NCI-H510A treated with DMSO at 0.1 percent for 48 hours (cell line): Measurements from ENCODE around the gene IFITM2.
"Not testable (repeated sequence)": the region's sequence is repeated elsewhere in the genome, so short reads cannot be mapped to it uniquely, and the experiment has no call there.

ENCODE experiments used
- DNase-seq: peaks from one replicate; lab custom pipeline; 2025; lab: John Stamatoyannopoulos, UW

IFITM2 gene

DNA sequence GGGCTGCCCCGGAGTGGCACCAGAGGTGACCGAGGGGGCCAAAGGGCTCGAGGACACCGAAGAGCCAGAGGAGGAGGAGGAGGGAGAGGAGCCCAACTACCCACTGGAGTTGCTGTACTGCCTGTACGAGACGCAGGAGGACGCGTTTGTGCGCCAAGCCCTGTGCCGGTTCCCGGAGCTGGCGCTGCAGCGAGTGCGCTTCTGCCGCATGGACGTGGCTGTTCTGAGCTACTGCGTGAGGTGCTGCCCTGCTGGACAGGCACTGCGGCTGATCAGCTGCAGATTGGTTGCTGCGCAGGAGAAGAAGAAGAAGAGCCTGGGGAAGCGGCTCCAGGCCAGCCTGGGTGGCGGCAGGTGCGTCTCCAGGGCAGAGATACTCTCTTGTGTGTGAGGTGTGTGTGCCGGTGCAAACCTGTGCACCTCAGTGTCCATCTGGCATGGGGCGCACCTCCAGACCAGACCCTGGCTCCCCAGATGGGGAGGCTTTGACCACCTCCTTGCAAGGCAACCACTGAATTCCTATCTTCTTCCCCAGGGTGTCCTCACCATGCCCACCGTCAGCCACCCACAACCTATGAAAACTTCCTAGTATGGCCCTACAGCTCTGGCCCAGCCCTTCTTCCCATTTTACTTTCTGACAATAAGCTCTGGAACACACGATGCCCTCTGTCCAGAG is 26.0 kb upstream of the IFITM2 start:
- no peak for DNase-seq

DNA sequence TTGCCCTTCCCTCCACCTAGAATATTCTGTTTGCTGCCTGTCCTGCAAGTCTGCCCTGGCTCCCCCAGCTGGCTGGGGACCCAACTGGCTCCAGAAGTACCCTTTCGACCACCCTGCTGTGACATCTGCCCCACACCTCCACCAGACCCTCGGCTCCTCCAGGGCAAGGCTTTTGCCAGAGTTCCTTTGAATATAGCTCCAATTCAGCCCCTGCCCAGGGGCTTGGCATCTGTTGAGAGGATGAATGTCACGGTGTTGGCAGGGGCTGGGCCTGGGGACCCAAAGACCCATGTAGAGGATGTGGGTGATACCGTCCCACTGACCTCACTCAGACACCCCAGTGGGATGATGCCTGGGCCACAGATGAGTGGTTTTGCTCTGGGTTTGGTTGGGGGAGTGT is 25.4 kb upstream of the IFITM2 start:
- no peak for DNase-seq

DNA sequence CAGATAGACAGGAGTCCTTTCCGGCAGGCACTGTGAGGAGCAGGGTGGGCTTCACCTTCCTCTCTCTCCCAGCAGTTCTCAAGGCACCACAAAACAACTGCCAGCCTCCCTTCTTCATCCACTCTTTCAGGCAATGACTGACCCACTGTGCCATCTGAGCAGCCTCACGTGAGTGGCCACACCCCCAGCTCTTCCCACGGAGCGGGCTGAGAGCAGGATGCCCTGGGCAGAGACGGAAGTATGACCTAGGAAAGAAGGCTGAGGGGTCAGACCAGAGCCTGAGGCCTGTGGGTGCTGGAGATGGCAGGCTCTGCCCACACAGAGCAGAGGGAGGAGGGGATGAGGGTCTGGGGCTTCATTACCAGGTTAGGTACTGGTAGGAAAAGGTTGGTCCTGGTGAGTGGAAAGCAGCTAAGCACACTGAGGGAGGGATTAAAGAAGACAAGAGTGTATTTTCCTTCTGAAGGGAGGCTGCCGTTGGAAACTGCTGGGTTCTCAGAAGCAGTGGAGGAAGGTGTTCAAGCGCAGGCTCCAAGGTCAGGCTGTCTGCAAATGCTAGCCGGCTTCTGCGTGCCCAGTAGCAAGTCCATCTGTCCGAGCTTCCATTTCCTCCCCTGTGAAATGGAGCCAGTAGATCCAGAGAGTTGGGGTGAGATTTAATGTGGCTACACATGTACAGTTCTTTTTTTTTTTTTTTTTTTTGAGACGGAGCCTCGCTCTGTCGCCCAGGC is 24.8 kb upstream of the IFITM2 start:
- no peak for DNase-seq

DNA sequence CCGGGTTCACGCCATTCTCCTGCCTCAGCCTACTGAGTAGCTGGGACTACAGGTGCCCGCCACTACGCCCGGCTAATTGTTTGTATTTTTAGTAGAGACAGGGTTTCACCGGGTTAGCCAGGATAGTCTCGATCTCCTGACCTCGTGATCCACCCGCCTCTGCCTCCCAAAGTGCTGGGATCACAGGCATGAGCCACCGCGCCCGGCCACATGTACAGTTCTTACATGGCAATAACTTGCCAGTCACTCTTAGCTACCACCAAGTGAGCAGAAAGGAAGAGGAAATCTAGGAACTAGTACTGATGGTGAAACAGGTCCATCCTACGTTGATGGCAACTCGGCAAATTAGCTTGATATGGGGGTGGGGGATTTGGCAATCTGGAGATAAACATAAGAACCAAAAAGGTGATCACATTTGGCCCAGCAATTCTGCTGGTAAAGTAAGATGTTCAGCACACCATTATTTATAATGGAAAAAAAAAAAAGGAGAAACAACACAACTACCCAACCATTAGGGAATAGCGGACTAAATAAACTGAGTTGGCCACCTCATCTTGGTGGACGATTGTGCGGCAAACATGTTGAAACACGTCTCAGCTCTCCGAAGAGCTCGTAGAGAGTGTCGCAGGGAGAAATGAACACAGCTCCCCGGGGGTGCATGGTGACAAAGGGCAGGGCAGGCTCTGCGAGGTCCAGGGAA is 24.1 kb upstream of the IFITM2 start:
- no peak for DNase-seq

DNA sequence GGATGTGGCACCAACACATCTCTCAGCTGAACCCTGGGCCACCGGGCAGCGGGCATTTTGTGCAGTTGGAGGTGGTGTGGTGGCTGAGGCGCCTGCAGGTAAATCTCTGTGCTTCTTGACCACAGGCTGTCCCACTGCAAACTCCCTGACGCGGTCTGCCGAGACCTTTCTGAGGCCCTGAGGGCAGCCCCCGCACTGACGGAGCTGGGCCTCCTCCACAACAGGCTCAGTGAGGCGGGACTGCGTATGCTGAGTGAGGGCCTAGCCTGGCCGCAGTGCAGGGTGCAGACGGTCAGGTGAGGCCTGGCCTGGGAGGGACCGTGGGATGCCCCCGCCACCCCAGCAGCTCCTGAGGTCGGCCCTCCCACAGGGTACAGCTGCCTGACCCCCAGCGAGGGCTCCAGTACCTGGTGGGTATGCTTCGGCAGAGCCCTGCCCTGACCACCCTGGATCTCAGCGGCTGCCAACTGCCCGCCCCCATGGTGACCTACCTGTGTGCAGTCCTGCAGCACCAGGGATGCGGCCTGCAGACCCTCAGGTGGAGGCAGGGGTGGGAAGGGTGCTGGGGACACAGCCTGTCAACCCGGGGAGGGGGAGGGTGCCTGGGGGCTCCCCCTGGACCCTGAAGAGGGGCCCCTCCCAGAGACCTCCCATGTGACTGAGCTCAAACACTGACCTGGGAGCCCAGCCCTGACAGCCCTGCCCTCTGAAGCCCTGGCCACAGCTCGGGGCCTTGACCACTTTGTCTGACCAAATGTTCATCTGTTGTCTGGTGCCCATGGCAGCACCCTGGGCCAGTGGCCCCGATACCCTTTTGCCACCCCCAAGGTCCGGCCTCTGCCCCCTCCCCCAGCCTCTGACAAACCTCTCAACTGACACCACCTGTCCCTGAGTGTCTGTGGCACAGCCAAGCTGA is 23.3 kb upstream of the IFITM2 start:
- no peak for DNase-seq

DNA sequence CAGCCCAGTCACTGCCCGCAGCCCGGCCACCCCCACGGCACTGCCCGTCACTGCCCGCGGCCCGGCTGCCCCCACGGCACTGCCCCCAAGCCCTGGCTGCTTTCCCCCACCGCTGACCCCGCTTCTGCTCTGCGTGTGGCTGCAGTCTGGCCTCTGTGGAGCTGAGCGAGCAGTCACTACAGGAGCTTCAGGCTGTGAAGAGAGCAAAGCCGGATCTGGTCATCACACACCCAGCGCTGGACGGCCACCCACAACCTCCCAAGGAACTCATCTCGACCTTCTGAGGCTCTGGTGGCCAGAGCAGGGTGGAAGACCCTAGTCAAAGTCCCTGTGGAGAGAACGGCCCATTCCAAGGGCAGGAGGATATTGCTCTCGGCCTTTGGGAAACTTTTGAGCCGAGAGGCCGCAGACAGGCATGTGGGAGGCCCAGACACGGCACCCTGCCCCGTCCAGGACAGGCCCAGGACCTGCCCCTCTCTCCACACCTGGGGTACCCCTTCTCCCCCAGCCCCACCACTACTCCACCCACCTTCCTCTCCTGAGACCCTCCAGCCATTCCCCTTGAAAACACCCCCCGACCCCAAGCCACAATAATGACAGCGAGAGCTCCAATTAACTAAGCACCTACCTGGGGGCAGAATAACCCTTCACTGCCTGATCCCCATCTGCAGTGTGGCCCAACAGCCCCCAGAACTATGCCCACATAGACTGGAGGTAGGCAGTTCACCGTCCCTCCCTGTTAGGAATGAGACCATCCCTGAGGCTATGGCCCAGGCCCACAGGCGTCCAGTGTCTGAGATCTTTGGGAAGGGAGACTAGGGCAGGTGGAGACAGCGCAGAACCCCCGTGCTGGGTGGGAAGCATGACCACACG is 22.4 kb upstream of the IFITM2 start:
- no peak for DNase-seq

DNA sequence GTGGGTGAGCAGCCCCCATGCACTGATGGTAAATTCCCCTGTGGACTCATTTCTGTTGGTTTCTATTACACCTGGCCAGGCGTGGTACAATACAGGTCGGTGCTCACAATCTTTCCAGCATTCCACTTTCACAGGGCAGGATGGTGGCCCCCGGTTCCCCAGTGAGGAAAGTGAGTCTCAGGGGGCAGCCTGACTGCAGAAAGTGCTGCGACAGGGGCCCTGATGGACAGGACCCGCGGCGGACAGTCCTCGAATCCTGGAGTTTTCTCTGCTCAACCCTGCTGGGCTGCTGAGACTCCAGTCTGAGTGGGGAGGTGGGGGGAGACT is 21.8 kb upstream of the IFITM2 start:
- no peak for DNase-seq

DNA sequence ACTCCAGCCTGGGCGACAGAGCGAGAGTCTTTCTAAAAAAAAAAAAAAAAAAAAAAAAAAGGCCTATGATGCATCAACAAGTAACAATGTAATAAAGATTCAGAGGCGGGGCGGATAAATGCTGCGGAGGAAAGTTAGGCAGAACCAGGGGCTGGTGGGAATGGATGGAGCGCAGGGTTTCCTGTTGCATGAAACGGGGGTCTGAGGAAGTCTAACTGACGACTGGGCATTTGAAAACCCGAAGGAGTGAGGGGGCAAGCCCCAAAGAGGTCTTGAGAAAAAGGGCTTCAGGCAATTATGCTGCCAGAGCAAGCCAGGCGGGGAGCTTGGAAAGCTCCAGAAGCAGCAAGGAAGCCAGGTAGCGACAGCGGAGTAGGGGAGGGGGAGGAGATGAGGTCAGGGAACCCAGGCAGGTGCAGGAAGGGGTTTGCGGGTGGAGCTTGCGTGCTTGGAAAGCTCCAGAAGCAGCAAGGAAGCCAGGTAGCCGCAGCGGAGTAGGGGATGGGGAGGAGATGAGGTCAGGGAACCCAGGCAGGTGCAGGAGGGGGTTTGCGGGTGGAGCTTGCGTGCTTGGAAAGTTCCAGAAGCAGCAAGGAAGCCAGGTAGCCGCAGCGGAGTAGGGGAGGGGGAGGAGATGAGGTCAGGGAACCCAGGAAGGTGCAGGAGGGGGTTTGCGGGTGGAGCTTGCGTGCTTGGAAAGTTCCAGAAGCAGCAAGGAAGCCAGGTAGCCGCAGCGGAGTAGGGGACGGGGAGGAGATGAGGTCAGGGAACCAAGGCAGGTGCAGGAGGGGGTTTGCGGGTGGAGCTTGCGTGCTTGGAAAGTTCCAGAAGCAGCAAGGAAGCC is 20.4 kb upstream of the IFITM2 start:
- DNase-seq, result not testable (repeated sequence)

DNA sequence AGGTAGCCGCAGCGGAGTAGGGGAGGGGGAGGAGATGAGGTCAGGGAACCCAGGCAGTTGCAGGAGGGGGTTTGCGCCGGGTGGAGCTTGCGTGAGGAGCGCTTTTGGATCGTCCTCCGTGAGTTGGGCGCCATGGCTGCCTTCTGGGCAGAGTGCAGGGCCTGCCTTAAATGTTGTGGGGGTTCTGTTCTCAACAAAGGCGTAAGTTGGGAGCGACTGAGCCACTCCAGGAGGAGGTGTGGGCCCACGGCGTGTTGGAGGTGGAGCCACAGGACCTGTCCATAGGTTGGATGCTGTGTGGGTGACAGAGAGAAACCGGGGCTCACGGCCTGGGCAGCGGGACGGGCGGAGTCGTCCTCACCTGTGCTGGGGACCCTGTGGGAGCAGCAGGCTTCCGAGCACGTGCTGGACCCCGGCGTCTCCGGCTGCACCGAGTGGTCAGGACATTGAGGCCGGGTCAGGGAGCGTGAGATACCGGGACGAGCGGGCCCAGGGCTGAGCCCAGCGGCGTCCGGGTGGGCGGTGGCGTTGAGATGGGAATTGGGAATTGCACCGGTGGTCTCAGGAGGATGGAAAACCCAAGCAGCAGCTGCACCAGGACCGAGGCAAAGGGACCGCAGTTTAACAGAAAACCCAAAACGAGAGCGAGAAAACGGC is 19.7 kb upstream of the IFITM2 start:
- no peak for DNase-seq

DNA sequence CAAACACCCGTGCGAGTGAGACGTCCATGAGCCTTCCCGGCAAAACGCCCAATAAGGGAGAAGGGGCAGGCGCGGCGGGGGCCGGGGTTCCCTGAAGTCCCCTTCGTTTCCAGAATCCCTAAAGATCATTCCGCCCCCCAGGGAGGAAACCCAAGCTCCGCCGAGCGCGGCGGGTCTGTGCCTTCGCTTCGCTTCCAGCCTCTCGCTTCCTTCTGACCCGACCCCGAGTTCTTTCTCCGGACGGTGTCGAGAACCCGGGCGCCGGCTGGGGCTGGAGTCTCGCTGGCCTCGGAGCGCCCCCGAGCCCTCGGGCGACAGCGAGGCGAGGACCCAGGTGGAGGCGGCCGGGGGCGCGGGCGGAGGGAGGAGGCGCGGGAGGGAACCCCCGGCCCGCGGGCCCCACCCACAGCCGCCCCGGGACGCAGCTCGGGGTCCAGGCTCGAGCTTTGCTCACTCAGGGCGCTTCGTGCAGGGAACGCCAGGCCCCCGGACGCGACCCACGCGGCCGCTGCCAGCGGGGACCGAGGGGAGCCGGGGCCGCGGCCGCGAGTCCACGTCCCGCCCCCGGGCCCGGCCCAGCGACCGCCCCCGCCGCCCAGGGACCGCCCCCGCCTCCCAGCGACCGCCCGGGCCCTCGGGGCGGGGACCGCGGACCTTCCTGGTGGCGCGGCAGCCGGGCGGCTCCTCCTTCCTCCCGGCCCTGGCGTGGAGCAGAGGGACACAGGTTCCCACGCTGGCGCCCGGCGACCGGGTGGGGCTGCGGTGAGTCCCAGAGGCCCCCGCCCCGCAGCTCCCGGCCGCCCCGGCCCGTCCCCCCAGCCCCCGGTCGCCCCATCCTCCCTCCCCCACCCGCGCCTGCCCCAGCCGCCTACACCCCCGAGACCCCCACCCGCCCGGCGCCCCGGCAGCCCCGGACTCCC is 18.9 kb upstream of the IFITM2 start, which contains the start of gene PGGHG:
PGGHG (plus strand) TSS at position 649 of the 920 bp plus-strand sequence. CDS start 691 bp downstream, outside the sequence.
- no peak for DNase-seq

DNA sequence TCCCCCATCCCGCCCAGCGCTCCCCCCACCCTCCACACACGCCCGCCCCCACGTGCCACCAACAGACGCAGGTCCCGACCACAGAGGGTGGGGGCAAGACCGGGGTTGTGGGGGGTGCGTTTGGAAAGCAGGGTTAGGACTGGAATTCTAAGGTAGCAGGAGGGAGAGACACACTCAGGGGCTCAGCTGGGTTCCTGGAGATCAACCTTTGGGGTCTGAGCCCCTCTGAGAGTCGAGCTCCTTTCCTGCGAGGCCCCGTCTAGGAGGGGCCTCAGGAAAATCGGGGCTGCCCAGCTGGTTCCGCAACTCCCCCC is 18.3 kb upstream of the IFITM2 start:
- DNase-seq, result no peak

DNA sequence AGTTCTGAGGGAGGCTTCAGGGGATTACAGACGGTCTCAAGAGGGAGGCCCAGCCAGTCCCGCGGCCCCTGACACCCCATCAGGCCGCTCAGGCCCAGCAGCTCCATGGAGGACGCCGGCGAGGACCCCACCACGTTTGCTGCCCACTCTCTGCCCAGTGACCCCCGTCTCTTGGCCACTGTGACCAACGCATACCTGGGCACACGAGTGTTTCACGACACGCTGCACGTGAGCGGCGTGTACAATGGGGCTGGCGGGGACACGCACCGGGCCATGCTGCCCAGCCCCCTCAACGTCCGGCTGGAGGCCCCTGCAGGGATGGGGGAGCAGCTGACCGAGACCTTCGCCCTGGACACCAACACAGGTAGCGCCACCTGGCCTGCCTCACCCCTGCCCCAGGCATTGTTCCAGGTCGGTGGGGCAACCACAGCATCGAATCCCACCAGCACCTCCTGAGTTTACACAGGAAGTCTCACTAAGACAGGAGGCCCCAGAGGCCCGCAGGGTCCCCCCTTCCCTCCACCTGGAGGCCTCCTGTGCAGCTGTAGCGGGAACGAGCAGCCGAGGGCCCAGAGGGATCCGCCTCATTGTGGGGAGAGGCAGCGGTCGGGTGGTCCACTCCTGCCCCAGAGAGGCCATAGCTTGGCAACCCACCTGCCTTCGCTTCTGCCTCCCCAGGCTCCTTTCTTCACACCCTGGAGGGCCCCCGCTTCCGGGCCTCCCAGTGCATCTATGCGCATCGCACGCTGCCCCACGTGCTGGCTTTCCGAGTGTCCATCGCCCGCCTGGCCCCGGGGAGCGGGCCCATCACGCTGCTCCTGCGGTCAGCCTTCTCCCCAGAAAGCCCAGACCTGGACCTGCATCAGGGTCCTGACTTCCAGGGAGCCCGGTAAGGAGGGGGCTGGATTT is 17.6 kb upstream of the IFITM2 start:
- no peak for DNase-seq

DNA sequence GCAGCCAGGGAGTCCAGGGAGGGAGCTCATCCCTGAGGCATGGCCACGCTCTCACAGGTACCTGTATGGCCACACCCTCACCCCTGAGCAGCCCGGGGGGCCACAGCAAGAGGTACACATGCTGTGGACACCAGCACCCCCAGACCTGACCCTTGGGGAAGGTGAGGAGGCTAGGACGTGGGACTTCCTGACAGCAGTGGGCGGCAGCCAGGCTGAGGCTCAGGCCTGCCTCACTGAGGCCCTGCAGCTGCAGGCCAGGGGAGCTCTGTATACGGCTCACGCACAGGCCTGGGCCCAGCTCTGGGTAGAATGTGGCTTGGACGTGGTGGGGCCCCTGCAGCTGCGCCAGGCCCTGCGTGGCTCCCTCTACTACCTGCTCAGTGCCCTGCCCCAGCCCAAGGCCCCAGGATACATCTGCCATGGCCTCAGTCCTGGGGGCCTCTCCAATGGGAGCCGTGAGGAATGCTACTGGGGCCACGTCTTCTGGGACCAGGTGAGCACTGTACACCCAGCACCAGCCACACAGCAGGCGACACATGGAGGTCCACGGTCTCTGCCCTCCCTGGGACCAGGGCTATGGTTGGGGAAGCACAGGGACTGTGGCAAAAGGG is 16.9 kb upstream of the IFITM2 start:
- no peak for DNase-seq

DNA sequence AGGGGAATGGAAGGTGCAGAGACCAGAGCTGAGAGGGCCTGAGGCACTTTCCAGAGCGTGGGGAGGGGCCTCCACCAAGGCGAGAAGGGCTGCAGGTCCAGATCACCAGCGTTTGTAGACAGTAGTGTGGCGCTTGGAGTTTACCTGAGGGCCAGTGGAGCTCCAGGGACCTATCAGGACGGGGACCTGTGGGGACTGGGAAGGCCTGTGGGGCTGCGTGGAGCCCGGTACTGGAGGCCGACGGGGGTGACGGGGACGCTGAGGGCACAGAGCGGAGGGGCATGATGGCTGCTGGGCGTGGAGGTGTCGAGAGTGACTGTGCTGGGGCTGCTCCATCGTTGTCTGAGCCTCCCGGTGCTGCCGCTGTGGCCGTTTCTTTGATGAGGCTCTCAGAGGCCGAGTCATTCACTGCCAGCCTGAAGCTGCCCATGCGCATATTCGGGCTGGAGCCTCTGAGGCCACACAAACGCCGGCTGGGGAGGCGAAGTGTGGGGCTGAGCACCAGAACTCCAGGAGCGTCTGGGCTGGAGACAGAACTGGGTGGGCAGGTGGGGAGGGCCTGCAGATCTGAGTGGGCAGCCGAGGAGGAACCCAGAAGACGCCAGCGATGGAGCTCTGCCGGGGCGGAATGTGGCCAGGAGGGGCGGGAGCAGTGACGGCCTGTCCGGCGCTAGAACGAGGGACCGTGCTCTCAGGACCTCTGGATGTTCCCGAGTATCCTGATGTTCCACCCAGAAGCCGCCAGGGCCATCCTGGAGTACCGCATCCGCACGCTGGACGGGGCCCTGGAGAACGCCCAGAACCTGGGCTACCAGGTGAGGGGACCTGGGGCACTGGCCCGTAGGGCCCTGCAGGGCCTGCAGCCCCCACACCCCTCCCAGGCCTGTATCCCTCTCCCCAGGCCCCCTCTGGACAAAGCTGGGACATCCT is 16.1 kb upstream of the IFITM2 start:
- DNase-seq, result no peak

DNA sequence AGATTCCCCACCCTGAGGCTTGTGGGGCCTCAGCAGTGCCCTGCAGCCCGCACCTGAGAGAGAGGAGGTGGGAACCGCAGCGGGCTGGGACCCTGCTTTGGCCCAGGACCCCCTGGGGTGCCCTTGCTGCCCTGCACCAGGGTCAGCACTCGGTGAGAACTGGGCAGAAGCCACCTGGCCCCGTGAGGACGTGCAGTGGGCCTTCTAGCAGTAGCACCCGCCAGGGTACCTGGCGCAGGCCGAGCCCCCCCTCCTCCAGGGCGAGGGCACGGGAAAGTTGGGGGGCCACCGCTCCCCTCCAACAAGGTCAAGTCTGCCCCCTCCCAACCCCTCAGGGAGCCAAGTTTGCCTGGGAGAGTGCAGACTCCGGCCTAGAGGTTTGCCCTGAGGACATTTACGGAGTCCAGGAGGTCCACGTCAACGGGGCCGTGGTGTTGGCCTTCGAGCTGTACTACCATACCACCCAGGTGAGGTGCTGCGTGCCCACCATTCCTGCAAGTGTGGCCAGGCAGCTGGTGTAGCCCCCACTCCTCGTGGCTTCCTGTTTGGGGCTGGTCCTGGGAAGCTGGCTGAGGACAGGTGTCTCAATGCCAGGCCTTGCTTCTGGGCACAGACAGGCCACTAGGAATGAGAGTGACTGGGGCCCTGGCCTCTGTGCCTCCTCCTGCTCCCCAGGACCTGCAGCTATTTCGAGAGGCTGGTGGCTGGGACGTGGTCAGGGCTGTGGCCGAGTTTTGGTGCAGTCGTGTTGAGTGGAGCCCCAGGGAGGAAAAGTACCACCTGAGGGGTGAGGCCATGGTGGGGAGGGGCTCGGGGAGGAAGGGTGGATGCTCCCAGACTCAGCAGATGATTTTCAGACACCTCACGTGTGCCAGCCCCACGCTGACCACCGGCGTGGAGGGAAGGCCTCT is 15.2 kb upstream of the IFITM2 start:
- DNase-seq, result no peak
